Measurements from ENCODE around the gene GAD1.

DNA sequence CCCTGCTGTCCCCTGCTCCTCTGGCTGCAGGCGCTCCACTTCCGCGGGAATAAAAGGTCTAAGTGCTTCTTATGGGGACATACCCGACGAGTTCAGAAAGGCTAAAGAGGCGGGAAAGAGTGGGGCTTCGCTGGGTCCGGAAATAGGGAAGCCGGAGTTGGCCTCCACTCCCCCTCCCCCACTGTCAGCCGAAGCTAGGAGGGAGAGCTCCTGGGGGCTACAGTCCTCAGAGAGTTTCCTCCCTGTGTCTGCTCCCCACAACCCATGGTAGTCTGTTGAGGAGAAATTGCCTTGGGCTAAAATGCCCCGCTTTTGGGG lies 7.2 kb downstream of the GAD1 start:
- no peak for TF ChIP-seq EZH2phosphoT487 (IDR thresholded peaks at IDR 0.05; ENCODE audit: low read length)
- TF ChIP-seq, protein P1, sequence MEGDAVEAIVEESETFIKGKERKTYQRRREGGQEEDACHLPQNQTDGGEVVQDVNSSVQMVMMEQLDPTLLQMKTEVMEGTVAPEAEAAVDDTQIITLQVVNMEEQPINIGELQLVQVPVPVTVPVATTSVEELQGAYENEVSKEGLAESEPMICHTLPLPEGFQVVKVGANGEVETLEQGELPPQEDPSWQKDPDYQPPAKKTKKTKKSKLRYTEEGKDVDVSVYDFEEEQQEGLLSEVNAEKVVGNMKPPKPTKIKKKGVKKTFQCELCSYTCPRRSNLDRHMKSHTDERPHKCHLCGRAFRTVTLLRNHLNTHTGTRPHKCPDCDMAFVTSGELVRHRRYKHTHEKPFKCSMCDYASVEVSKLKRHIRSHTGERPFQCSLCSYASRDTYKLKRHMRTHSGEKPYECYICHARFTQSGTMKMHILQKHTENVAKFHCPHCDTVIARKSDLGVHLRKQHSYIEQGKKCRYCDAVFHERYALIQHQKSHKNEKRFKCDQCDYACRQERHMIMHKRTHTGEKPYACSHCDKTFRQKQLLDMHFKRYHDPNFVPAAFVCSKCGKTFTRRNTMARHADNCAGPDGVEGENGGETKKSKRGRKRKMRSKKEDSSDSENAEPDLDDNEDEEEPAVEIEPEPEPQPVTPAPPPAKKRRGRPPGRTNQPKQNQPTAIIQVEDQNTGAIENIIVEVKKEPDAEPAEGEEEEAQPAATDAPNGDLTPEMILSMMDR (IDR thresholded peaks at IDR 0.05; ENCODE audit: low read length): no peak
- TF ChIP-seq EZH2 (optimal IDR thresholded peaks at IDR 0.05; ENCODE audit: low read depth, low read length): no peak

All from MM.1S (cell line).